Measurements from ENCODE around the gene OTX1. TPM values are rescaled to one million over a fixed set of nuclear protein-coding genes. Genes with fewer than 3 reads are reported as not detected.

Gene OTX1
- total and polyA plus RNA-seq, 2 of the 4 experiments (the other 2 are of a cell fraction) = 0.03 TPM; not detected in 1

DNA sequence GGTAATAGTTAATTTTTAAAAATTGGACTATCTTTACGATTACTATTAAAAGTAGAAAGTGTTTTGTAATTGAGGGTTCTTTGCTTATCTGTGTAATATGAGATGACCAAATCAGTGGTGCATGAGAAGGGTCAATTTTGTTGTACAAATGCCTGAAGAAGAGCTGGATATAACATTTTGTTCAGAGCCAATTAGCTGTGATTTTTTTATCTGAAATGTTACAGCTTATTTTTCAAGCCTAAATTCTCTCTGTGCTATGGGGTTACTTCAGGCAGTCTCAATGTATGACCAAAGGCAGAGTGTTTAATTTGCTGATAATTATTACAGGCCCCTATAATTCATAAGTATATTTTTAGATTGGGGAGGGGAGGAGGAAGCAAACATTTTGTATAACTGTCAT lies 41.8 kb downstream of the OTX1 start:
- Histone ChIP-seq H3K4me2 (ENCODE audit: low read depth, low read length) (no peak overlapping the region), H3K27me3 (ENCODE audit: control insufficient read depth, insufficient read depth, low read length) (0 out of 2 replicates have a peak, but pooled peaks cover 1% of the 10 kb centered on the region), H3K4me1 (ENCODE audit: control insufficient read depth, insufficient read depth, low read length) (no peaks in the 10 kb centered on the region), H4K5ac (ENCODE audit: low read depth, low read length) (no peak overlapping the region), H3K9me3 (ENCODE audit: control insufficient read depth, insufficient read depth, low read length) (no peaks in the 10 kb centered on the region), H3K9ac (ENCODE audit: low read depth, low read length) (no peak overlapping the region), H2BK120ac (ENCODE audit: low read depth, low read length) (no peak overlapping the region), H2AK5ac (ENCODE audit: low read depth, low read length) (no peak overlapping the region), H2BK20ac (ENCODE audit: low read depth, low read length) (no peak overlapping the region), H3K14ac (replicated peaks; ENCODE audit: low read depth, low read length) (no peak overlapping the region), H4K8ac (ENCODE audit: low read depth in 2 of 2, low read length in 2 of 2) (no peak overlapping the region), H3K56ac (ENCODE audit: extremely low read depth, insufficient read depth, low read length) (no peak overlapping the region), H2BK15ac (ENCODE audit: low read depth, low read length) (no peak overlapping the region), H3K79me1 (ENCODE audit: low read depth in 1 of 2, low read length in 2 of 2) (no peaks in the 10 kb centered on the region), H3K27ac (ENCODE audit: insufficient read depth, low read length) (no peak overlapping the region), H2AK9ac (replicated peaks; ENCODE audit: low read depth, low read length, poor library complexity) (no peak overlapping the region), H3K36me3 (ENCODE audit: control insufficient read depth, insufficient read depth, low read length) (no peaks in the 10 kb centered on the region), H2BK5ac (ENCODE audit: low read depth, low read length, poor library complexity, severe bottlenecking) (no peak overlapping the region), H3K4ac (ENCODE audit: low read depth, low read length) (no peak overlapping the region), H3K23ac (ENCODE audit: low read depth, low read length) (no peak overlapping the region), H3K18ac (ENCODE audit: low read depth, low read length) (no peak overlapping the region), H3K4me3 (ENCODE audit: insufficient read depth, low read depth, low read length) (no peak overlapping the region), H4K91ac (ENCODE audit: insufficient read depth, low read depth, low read length) (no peak overlapping the region), H3K9me1 (ENCODE audit: insufficient read depth, low read length) (no peaks in the 10 kb centered on the region), H4K20me1 (ENCODE audit: insufficient read depth, low read length) (no peaks in the 10 kb centered on the region), H2AFZ (replicated peaks; ENCODE audit: low read length, poor library complexity) (no peak overlapping the region)
- BruUV-seq (replicated peaks) = no TSS peak
- ChIA-PET POLR2A (ENCODE audit: unreplicated experiment) (no interaction called here), CTCF (no interaction called here)
- dilution Hi-C loops (cut with HindIII; ENCODE audit: low sequenced_read_pairs, unreplicated experiment) (no loop called here), intact Hi-C loops (cut with micrococcal nuclease) (no loop called here), in situ Hi-C loops (cut with MboI; ENCODE audit: low sequenced_read_pairs) (no loop called here)
- TF ChIP-seq FOS (IDR thresholded peaks at IDR 0.05; ENCODE audit: low read depth, low read length) = no peak
- TF ChIP-seq MXI1 (IDR thresholded peaks at IDR 0.05; ENCODE audit: borderline replicate concordance, low read depth, low read length) = no peak
- no peak for TF ChIP-seq MAFK (IDR thresholded peaks at IDR 0.05; ENCODE audit: low read depth, low read length)
- TF ChIP-seq CEBPB (IDR thresholded peaks at IDR 0.05; ENCODE audit: low read depth, low read length) = no peak
- no peak for TF ChIP-seq NFE2L2 (IDR thresholded peaks at IDR 0.05; ENCODE audit: low read depth, low read length)
- TF ChIP-seq RCOR1 (IDR thresholded peaks at IDR 0.05; ENCODE audit: insufficient replicate concordance, low read length) = no peak
- no peak for TF ChIP-seq CHD1 (IDR thresholded peaks at IDR 0.05; ENCODE audit: low read depth, low read length)
- TF ChIP-seq RFX5 (IDR thresholded peaks at IDR 0.05; ENCODE audit: low read depth, low read length) = no peak
- TF ChIP-seq, protein P1, sequence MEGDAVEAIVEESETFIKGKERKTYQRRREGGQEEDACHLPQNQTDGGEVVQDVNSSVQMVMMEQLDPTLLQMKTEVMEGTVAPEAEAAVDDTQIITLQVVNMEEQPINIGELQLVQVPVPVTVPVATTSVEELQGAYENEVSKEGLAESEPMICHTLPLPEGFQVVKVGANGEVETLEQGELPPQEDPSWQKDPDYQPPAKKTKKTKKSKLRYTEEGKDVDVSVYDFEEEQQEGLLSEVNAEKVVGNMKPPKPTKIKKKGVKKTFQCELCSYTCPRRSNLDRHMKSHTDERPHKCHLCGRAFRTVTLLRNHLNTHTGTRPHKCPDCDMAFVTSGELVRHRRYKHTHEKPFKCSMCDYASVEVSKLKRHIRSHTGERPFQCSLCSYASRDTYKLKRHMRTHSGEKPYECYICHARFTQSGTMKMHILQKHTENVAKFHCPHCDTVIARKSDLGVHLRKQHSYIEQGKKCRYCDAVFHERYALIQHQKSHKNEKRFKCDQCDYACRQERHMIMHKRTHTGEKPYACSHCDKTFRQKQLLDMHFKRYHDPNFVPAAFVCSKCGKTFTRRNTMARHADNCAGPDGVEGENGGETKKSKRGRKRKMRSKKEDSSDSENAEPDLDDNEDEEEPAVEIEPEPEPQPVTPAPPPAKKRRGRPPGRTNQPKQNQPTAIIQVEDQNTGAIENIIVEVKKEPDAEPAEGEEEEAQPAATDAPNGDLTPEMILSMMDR (conservative IDR thresholded peaks at IDR 0.05; ENCODE audit: low read depth, low read length) = no peak
- TF ChIP-seq RAD21 (IDR thresholded peaks at IDR 0.05; ENCODE audit: low read length) = no peak
- no peak for TF ChIP-seq POLR2A (IDR thresholded peaks at IDR 0.05; ENCODE audit: low read depth, low read length)
- no peak for TF ChIP-seq SMC3 (IDR thresholded peaks at IDR 0.05; ENCODE audit: low read depth, low read length)
- TF ChIP-seq, protein P2, sequence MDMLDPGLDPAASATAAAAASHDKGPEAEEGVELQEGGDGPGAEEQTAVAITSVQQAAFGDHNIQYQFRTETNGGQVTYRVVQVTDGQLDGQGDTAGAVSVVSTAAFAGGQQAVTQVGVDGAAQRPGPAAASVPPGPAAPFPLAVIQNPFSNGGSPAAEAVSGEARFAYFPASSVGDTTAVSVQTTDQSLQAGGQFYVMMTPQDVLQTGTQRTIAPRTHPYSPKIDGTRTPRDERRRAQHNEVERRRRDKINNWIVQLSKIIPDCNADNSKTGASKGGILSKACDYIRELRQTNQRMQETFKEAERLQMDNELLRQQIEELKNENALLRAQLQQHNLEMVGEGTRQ (IDR thresholded peaks at IDR 0.05; ENCODE audit: low read depth, low read length) = no peak
- TF ChIP-seq, protein P3, sequence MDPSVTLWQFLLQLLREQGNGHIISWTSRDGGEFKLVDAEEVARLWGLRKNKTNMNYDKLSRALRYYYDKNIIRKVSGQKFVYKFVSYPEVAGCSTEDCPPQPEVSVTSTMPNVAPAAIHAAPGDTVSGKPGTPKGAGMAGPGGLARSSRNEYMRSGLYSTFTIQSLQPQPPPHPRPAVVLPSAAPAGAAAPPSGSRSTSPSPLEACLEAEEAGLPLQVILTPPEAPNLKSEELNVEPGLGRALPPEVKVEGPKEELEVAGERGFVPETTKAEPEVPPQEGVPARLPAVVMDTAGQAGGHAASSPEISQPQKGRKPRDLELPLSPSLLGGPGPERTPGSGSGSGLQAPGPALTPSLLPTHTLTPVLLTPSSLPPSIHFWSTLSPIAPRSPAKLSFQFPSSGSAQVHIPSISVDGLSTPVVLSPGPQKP (IDR thresholded peaks at IDR 0.05; ENCODE audit: borderline replicate concordance, low read depth, low read length) = no peak
- no peak for TF ChIP-seq MAZ (IDR thresholded peaks at IDR 0.05; ENCODE audit: borderline replicate concordance, low read depth, low read length)
- TF ChIP-seq BHLHE40 (IDR thresholded peaks at IDR 0.05; ENCODE audit: low read depth, low read length) = no peak
- ATAC-seq (ENCODE audit: low read depth) = no peak
- DNase-seq = no peak
- WGBS, 2 experiments (ENCODE audit: extremely low coverage in 2 of 2, insufficient read length in 1 of 2) = 100% methylated on average over 1 of the region's 1 CpG; no CpG with 5 or more reads in 1 of the 2 experiments

Data from IMR-90 (cell line).